ENCODE data around the gene JADE1.

Gene JADE1

GRCh38 chr4:128823025-128823661, 13.6 kb downstream of the JADE1 start:
- TF ChIP-seq FOXP2 (optimal IDR thresholded peaks at IDR 0.05; ENCODE audit: borderline replicate concordance, extremely low read depth, extremely low read length, insufficient read depth) (no peak), POLR2AphosphoS5 (IDR thresholded peaks at IDR 0.05; ENCODE audit: low read depth, low read length) (no peak), REST (IDR thresholded peaks at IDR 0.05; ENCODE audit: insufficient read depth in 1 of 2, low read depth in 2 of 2, low read length in 2 of 2) (no peak), SIN3A (IDR thresholded peaks at IDR 0.05; ENCODE audit: borderline replicate concordance, insufficient read depth, low read length) (no peak), TAF1 (IDR thresholded peaks at IDR 0.05; ENCODE audit: borderline replicate concordance, insufficient read depth, low read length) (no peak)

GRCh38 chr4:128825226-128825625, 15.7 kb downstream of the JADE1 start:
- no peak for TF ChIP-seq SIN3A (IDR thresholded peaks at IDR 0.05; ENCODE audit: borderline replicate concordance, insufficient read depth, low read length)
- TF ChIP-seq REST (IDR thresholded peaks at IDR 0.05; ENCODE audit: insufficient read depth in 1 of 2, low read depth in 2 of 2, low read length in 2 of 2): no peak
- TF ChIP-seq FOXP2 (optimal IDR thresholded peaks at IDR 0.05; ENCODE audit: borderline replicate concordance, extremely low read depth, extremely low read length, insufficient read depth): no peak
- no peak for TF ChIP-seq TAF1 (IDR thresholded peaks at IDR 0.05; ENCODE audit: borderline replicate concordance, insufficient read depth, low read length)
- no peak for TF ChIP-seq POLR2AphosphoS5 (IDR thresholded peaks at IDR 0.05; ENCODE audit: low read depth, low read length)

- TF ChIP-seq REST (IDR thresholded peaks at IDR 0.05; ENCODE audit: insufficient read depth in 1 of 2, low read depth in 2 of 2, low read length in 2 of 2) (no peak), SIN3A (IDR thresholded peaks at IDR 0.05; ENCODE audit: borderline replicate concordance, insufficient read depth, low read length) (no peak), POLR2AphosphoS5 (IDR thresholded peaks at IDR 0.05; ENCODE audit: low read depth, low read length) (no peak), TAF1 (IDR thresholded peaks at IDR 0.05; ENCODE audit: borderline replicate concordance, insufficient read depth, low read length) (no peak), FOXP2 (optimal IDR thresholded peaks at IDR 0.05; ENCODE audit: borderline replicate concordance, extremely low read depth, extremely low read length, insufficient read depth) (no peak)
Observed at GRCh38 chr4:128827296-128827695, 17.8 kb downstream of the JADE1 start.

- TF ChIP-seq SIN3A (IDR thresholded peaks at IDR 0.05; ENCODE audit: borderline replicate concordance, insufficient read depth, low read length) (no peak), POLR2AphosphoS5 (IDR thresholded peaks at IDR 0.05; ENCODE audit: low read depth, low read length) (no peak), REST (IDR thresholded peaks at IDR 0.05; ENCODE audit: insufficient read depth in 1 of 2, low read depth in 2 of 2, low read length in 2 of 2) (no peak), FOXP2 (optimal IDR thresholded peaks at IDR 0.05; ENCODE audit: borderline replicate concordance, extremely low read depth, extremely low read length, insufficient read depth) (no peak), TAF1 (IDR thresholded peaks at IDR 0.05; ENCODE audit: borderline replicate concordance, insufficient read depth, low read length) (no peak)
Observed at GRCh38 chr4:128830906-128831503, 21.5 kb downstream of the JADE1 start.
